22Rv1 (cell line): ENCODE results near the gene ANK3.

ENCODE experiments used
- ZFX ChIP-seq: fragments of 450-650 bp; IDR thresholded peaks from 2 replicates; pipeline ENCODE4 v1.6.1; 2017; ENCODE audit warnings: antibody characterized with exemption, borderline replicate concordance
- TF ChIP-seq, protein P1 (sequence below): fragments of 450-650 bp; IDR thresholded peaks from 2 replicates; pipeline ENCODE4 v1.5.1; 2017; ENCODE audit warnings: mild to moderate bottlenecking

DNA sequence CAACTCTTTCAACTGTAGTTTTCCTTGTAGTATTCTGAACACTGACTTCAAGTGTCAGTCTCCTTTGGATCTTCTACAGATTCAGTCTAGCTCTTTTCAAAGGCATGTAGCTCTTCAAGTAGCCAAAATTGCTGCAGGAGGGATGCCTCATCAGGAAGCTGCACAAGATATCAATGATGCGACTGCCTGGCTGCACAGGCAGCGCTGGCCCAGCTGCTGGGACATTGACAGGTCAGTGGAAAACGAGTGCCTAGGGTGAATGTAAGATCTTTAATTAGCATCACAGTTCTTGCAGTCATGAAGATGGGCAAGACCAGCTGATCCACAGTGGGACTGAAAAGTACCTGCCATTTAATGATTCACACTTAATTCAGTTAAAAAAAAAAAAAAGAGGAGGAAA is 167.6 kb downstream of the ANK3 start:
- TF ChIP-seq, protein P1, sequence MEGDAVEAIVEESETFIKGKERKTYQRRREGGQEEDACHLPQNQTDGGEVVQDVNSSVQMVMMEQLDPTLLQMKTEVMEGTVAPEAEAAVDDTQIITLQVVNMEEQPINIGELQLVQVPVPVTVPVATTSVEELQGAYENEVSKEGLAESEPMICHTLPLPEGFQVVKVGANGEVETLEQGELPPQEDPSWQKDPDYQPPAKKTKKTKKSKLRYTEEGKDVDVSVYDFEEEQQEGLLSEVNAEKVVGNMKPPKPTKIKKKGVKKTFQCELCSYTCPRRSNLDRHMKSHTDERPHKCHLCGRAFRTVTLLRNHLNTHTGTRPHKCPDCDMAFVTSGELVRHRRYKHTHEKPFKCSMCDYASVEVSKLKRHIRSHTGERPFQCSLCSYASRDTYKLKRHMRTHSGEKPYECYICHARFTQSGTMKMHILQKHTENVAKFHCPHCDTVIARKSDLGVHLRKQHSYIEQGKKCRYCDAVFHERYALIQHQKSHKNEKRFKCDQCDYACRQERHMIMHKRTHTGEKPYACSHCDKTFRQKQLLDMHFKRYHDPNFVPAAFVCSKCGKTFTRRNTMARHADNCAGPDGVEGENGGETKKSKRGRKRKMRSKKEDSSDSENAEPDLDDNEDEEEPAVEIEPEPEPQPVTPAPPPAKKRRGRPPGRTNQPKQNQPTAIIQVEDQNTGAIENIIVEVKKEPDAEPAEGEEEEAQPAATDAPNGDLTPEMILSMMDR = no peak
- no peak for TF ChIP-seq ZFX
